ENCODE measurements around the gene MRPS7. TPM values are rescaled to one million over a fixed set of nuclear protein-coding genes. Genes with fewer than 3 reads are reported as not detected.

The MRPS7 gene
- total RNA-seq, 1 experiment from 2014 or later = 103 TPM

DNA sequence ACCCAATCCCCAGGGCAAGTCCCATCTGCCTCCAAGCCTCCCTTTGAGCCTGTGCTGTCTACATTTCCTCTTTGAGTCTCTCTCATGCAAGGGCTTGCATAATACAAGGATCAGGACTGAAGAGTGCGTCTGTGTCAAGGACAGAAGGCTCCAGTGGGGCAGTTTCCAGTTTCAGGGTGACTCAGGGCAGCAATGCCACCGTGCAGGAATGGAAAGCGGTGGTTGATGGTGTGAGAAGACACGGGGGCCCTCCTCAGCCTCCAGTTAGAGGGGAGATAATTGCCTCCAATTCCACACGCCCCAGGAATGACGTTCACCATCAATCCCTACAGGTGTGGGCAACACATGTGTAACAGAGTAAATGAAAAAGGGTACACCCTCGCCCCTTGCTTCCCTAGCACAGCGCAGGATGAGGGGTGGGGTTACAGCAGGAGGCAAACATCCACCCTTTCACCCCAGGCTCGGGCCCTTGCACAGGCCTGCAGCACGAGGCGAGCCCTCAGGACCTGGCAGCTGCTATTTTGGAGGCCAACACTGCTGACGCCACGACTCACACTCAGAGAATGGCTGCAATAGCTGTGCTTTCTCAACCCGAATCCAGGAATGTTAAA lies 52.4 kb downstream of the MRPS7 start:
- BruUV-seq (replicated peaks) = no TSS peak
- no peaks in the 10 kb centered on the region for H3K9me3 ChIP-seq (ENCODE audit: low read depth, low read length, poor library complexity, severe bottlenecking)
- POLR2A ChIA-PET (ENCODE audit: low non-redundant PET) = no interaction called here
- H3K36me3 ChIP-seq (ENCODE audit: insufficient read depth, low read length, poor library complexity, severe bottlenecking) = no peaks in the 10 kb centered on the region
- no peak for DNase-seq (ENCODE audit: low spot score)
- CTCF ChIA-PET = no interaction called here
- H3K27ac ChIP-seq (ENCODE audit: low read depth, low read length, poor library complexity, severe bottlenecking) = no peak overlapping the region
- H3K27me3 ChIP-seq (replicated peaks; ENCODE audit: insufficient read depth, low read depth, low read length, poor library complexity) = no peaks in the 10 kb centered on the region
- H3K4me3 ChIP-seq (ENCODE audit: low read depth, low read length, poor library complexity, severe bottlenecking) = no peak overlapping the region
- intact Hi-C loops (cut with micrococcal nuclease; ENCODE audit: unreplicated experiment) = no loop called here
- H3K4me1 ChIP-seq (ENCODE audit: insufficient read depth, low read length, poor library complexity, severe bottlenecking) = no peaks in the 10 kb centered on the region
- no peak for TF ChIP-seq EZH2 (IDR thresholded peaks at IDR 0.05; ENCODE audit: borderline replicate concordance, low read depth, low read length, poor library complexity, severe bottlenecking)
- TF ChIP-seq, protein P1, sequence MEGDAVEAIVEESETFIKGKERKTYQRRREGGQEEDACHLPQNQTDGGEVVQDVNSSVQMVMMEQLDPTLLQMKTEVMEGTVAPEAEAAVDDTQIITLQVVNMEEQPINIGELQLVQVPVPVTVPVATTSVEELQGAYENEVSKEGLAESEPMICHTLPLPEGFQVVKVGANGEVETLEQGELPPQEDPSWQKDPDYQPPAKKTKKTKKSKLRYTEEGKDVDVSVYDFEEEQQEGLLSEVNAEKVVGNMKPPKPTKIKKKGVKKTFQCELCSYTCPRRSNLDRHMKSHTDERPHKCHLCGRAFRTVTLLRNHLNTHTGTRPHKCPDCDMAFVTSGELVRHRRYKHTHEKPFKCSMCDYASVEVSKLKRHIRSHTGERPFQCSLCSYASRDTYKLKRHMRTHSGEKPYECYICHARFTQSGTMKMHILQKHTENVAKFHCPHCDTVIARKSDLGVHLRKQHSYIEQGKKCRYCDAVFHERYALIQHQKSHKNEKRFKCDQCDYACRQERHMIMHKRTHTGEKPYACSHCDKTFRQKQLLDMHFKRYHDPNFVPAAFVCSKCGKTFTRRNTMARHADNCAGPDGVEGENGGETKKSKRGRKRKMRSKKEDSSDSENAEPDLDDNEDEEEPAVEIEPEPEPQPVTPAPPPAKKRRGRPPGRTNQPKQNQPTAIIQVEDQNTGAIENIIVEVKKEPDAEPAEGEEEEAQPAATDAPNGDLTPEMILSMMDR (conservative IDR thresholded peaks at IDR 0.05; ENCODE audit: low read depth, low read length) = no peak

DNA sequence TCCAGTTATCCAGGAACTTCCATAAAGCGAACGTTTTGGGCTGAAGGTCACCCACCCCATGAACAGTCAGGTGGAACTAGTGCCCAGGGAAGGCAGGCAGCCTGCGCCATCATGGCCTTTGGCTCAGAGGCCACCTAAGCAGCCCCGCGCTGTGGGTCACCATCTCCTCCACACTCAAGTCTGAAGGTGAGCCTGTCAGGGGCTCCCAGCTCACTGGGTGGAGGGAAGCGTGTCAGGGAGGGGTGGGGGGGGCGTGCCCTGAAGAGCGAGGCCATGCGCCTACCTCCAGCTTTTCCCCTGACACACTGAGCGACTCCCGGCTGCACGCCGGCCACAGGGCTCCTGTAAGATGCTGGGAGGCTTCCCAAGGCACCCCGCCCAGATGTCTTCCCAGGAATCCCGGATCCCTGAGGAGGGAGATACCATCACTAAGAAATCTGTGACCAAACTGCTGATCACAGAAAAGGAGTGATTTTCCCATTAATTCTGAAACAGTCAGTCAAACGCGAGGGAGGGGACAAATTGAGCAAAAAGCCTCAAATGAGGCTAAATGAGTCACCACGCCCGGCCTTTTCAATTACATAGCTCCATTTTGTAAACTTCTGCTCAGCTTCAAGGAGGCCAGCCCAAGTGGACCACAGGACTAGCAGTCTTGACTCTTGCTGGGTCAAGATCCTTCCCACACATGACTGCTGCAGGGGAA lies 54.0 kb downstream of the MRPS7 start:
- Histone ChIP-seq H3K36me3 (ENCODE audit: insufficient read depth, low read length, poor library complexity, severe bottlenecking) (peaks cover 13% of the 10 kb centered on the region), H3K27ac (ENCODE audit: low read depth, low read length, poor library complexity, severe bottlenecking) (no peak overlapping the region), H3K4me1 (ENCODE audit: insufficient read depth, low read length, poor library complexity, severe bottlenecking) (no peaks in the 10 kb centered on the region), H3K9me3 (ENCODE audit: low read depth, low read length, poor library complexity, severe bottlenecking) (no peaks in the 10 kb centered on the region), H3K27me3 (replicated peaks; ENCODE audit: insufficient read depth, low read depth, low read length, poor library complexity) (no peaks in the 10 kb centered on the region), H3K4me3 (ENCODE audit: low read depth, low read length, poor library complexity, severe bottlenecking) (no peak overlapping the region)
- no TSS peak for BruUV-seq (replicated peaks)
- no peak for DNase-seq (ENCODE audit: low spot score)
- ChIA-PET CTCF (interaction anchor here (0.6 kb wide), 1 partner anchor 30 kb away, joined by 8 read pairs; no protein-coding TSS in a partner anchor), POLR2A (ENCODE audit: low non-redundant PET) (interaction anchor here (0.5 kb wide), 1 partner anchor 37 kb away, joined by 3 read pairs; no protein-coding TSS in a partner anchor)
- no peak for TF ChIP-seq EZH2 (IDR thresholded peaks at IDR 0.05; ENCODE audit: borderline replicate concordance, low read depth, low read length, poor library complexity, severe bottlenecking)
- TF ChIP-seq, protein P1 (conservative IDR thresholded peaks at IDR 0.05; ENCODE audit: low read depth, low read length) = no peak
- intact Hi-C loops (cut with micrococcal nuclease; ENCODE audit: unreplicated experiment) = no loop called here

Other genes starting within 250 kb of the MRPS7 start
- gene MRPL58, start 249.2 kb upstream of the MRPS7 start, total RNA-seq (2021) = 59.9 and 61.4 TPM in 2 replicates
- 291 and 311 TPM in 2 replicates for gene ATP5PD, start 214.9 kb upstream of the MRPS7 start, total RNA-seq (2021)
- gene KCTD2, start 214.7 kb upstream of the MRPS7 start, total RNA-seq (2021) = 25.6 and 25.7 TPM in 2 replicates
- 0.80 and 3.1 TPM in 2 replicates for gene SLC16A5, start 173.9 kb upstream of the MRPS7 start, total RNA-seq (2021)
- 11.8 and 12.3 TPM in 2 replicates for gene ARMC7, start 151.9 kb upstream of the MRPS7 start, total RNA-seq (2021)
- gene NT5C, start 130.1 kb upstream of the MRPS7 start, total RNA-seq (2021) = 43.3 and 50.0 TPM in 2 replicates
- 493 and 526 TPM in 2 replicates for gene JPT1, start 107.4 kb upstream of the MRPS7 start, total RNA-seq (2021)
- gene SUMO2, start 78.9 kb upstream of the MRPS7 start, total RNA-seq (2021) = 681 and 703 TPM in 2 replicates
- 140 and 156 TPM in 2 replicates for gene NUP85, start 56.2 kb upstream of the MRPS7 start, total RNA-seq (2021)
- gene GGA3, start 273 bp upstream of the MRPS7 start, total RNA-seq (2021) = 52.7 and 55.8 TPM in 2 replicates
- gene MIF4GD, start 9.4 kb downstream of the MRPS7 start, total RNA-seq (2021) = 14.7 and 22.4 TPM in 2 replicates
- gene SLC25A19, start 27.6 kb downstream of the MRPS7 start, total RNA-seq (2021) = 40.0 and 45.0 TPM in 2 replicates
- gene GRB2, start 143.8 kb downstream of the MRPS7 start, total RNA-seq (2021) = 95.2 and 101 TPM in 2 replicates
- gene TMEM94, start 194.8 kb downstream of the MRPS7 start, total RNA-seq (2021) = 67.0 and 84.7 TPM in 2 replicates

Measured in A673 (cell line).